PC-9 (cell line): ENCODE data around the gene TP53BP2. TPM values are rescaled to one million over a fixed set of nuclear protein-coding genes. Genes with fewer than 3 reads are reported as not detected.

ENCODE experiments used
- BruUV-seq: library from RNA; stranded (reverse); fragments of 400-500 nt; replicated peaks from 2 replicates; lab custom pipeline; 2021; lab: Mats Ljungman, UMichigan
- CTCF ChIA-PET: fragments of 300-600 bp; sonication (Branson Sonifier 250); formaldehyde crosslinking; loops from one replicate; lab custom pipeline; 2022; ENCODE audit warnings: antibody characterized with exemption; lab: Charles Lee
- POLR2A ChIA-PET: fragments of 300-600 bp; sonication (Branson Sonifier 250); formaldehyde crosslinking; loops from one replicate; lab custom pipeline; 2022; ENCODE audit warnings: antibody characterized with exemption; ENCODE audit not compliant: unreplicated experiment; lab: Charles Lee
- DNase-seq, 2 experiments: peaks; one replicate each; pipeline versions ENCODE4 v3.0.0 to v3.0.0-alpha.2; 2015 to 2022; ENCODE audit warnings: mixed read lengths in 1 of 2
- H2AFZ ChIP-seq: fragments of 200-600 bp; sonication (generic); 2 replicates; pipeline ENCODE4 v1.8.1; 2017; ENCODE audit warnings: antibody characterized with exemption
- H3F3A ChIP-seq: fragments of 200-600 bp; sonication (generic); 2 replicates; pipeline ENCODE4 v1.8.1; 2017; ENCODE audit warnings: antibody characterized with exemption, mild to moderate bottlenecking, low read depth; ENCODE audit not compliant: insufficient read depth
- H3K27ac ChIP-seq: fragments of 200-600 bp; sonication (generic); 2 replicates; pipeline ENCODE4 v1.6.1; 2016; ENCODE audit warnings: mixed run types
- H3K27me3 ChIP-seq: fragments of 200-600 bp; sonication (generic); 2 replicates; pipeline ENCODE4 v1.6.1; 2016; ENCODE audit warnings: low read depth, mixed run types; ENCODE audit not compliant: insufficient read depth
- H3K36me3 ChIP-seq: fragments of 200-600 bp; sonication (generic); 2 replicates; pipeline ENCODE4 v1.6.1; 2016; ENCODE audit warnings: low read depth, mixed run types
- H3K4me1 ChIP-seq: fragments of 200-600 bp; sonication (generic); replicated peaks from 2 replicates; pipeline ENCODE4 v1.6.1; 2016; ENCODE audit warnings: mixed run types; ENCODE audit not compliant: insufficient read depth
- H3K4me2 ChIP-seq: fragments of 200-600 bp; sonication (generic); 2 replicates; pipeline ENCODE4 v1.6.1; 2017; ENCODE audit warnings: mixed run types
- H3K4me3 ChIP-seq: fragments of 200-600 bp; sonication (generic); 2 replicates; pipeline ENCODE4 v1.6.1; 2016; ENCODE audit warnings: mixed run types
- H3K79me2 ChIP-seq: fragments of 200-600 bp; sonication (generic); 2 replicates; pipeline ENCODE4 v1.6.1; 2017; ENCODE audit warnings: low read depth, mixed run types
- H3K9me2 ChIP-seq: fragments of 200-600 bp; sonication (generic); 2 replicates; pipeline ENCODE4 v1.8.1; 2017; ENCODE audit warnings: mild to moderate bottlenecking; ENCODE audit not compliant: insufficient read depth
- H3K9me3 ChIP-seq: fragments of 200-600 bp; sonication (generic); 2 replicates; pipeline ENCODE4 v1.8.1; 2016; ENCODE audit warnings: low read depth; ENCODE audit not compliant: insufficient read depth
- H4K20me1 ChIP-seq: fragments of 200-600 bp; sonication (generic); 2 replicates; pipeline ENCODE4 v1.8.1; 2017; ENCODE audit not compliant: insufficient read depth
- EZH2 ChIP-seq: fragments of 200-600 bp; sonication (generic); IDR thresholded peaks from 2 replicates; pipeline ENCODE4 v1.8.0; 2017; ENCODE audit warnings: antibody characterized with exemption, low read depth
- intact Hi-C: fragments of 100-400 bp; cut with micrococcal nuclease; formaldehyde crosslinking; loops from one replicate; pipeline ENCODE4 v1.10.0; 2022; ENCODE audit not compliant: unreplicated experiment
- total RNA-seq: library from RNA; stranded (reverse); gene quantifications from 2 replicates; pipeline ENCODE4 v1.2.3, GENCODE V29; 2021
- TF ChIP-seq, protein P1 (sequence below): fragments of 200-600 bp; sonication (generic); conservative IDR thresholded peaks from 2 replicates; pipeline ENCODE4 v1.6.1; 2017; ENCODE audit warnings: mixed run types, antibody characterized with exemption, mild to moderate bottlenecking, moderate library complexity

Gene TP53BP2
- total RNA-seq, 1 experiment from 2014 or later = 63.1 TPM

DNA sequence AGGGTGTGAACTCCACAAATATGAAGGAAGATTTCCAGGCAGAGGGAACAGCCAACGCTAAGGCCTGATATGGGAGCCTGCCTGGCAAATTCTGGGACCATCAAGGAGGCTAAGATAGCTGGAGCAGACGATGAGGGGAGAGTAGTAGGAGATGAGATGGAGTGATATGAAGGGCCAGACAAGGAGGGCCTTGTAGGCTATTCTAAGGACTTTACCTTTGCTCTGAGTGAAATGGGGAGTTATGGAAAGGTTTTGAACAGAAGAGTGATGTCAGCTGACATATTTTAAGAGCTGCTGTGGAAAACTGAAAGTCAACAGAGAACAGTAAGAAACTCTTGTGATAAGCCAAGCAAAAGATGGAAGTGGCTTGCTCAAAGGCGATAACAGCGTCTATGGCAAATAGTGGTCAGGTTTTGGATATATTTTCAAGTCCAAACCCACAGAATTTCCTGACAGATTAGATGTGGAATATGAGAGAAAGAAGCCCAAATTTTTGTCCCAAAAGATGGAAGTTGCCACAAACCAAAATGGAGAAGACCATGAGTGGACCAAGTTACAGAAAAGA is 2.1 kb upstream of the TP53BP2 start:
- no peaks in the 10 kb centered on the region for H3K9me2 ChIP-seq
- H2AFZ ChIP-seq = no peak overlapping the region; the same call in 1 of the 2 replicates
- peaks cover 35% of the 10 kb centered on the region for H3K79me2 ChIP-seq
- no peak overlapping the region for H3K4me2 ChIP-seq
- H3F3A ChIP-seq = peaks cover 20% of the 10 kb centered on the region
- no peaks in the 10 kb centered on the region for H3K27me3 ChIP-seq
- H4K20me1 ChIP-seq = peaks cover 12% of the 10 kb centered on the region
- TF ChIP-seq EZH2 = no peak
- TF ChIP-seq, protein P1, sequence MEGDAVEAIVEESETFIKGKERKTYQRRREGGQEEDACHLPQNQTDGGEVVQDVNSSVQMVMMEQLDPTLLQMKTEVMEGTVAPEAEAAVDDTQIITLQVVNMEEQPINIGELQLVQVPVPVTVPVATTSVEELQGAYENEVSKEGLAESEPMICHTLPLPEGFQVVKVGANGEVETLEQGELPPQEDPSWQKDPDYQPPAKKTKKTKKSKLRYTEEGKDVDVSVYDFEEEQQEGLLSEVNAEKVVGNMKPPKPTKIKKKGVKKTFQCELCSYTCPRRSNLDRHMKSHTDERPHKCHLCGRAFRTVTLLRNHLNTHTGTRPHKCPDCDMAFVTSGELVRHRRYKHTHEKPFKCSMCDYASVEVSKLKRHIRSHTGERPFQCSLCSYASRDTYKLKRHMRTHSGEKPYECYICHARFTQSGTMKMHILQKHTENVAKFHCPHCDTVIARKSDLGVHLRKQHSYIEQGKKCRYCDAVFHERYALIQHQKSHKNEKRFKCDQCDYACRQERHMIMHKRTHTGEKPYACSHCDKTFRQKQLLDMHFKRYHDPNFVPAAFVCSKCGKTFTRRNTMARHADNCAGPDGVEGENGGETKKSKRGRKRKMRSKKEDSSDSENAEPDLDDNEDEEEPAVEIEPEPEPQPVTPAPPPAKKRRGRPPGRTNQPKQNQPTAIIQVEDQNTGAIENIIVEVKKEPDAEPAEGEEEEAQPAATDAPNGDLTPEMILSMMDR = no peak
- ChIA-PET CTCF (no interaction called here), POLR2A (no interaction called here)
- no peak for DNase-seq
- no TSS peak for BruUV-seq
- H3K9me3 ChIP-seq = no peaks in the 10 kb centered on the region; the same call in 1 of the 2 replicates
- H3K4me3 ChIP-seq = no peak overlapping the region
- H3K36me3 ChIP-seq = no peaks in the 10 kb centered on the region
- H3K4me1 ChIP-seq = peaks cover 28% of the 10 kb centered on the region
- H3K27ac ChIP-seq = no peak overlapping the region
- intact Hi-C loops = loop anchor here (2.0 kb wide), 1 partner anchor 29 kb away; no protein-coding TSS in a partner anchor

DNA sequence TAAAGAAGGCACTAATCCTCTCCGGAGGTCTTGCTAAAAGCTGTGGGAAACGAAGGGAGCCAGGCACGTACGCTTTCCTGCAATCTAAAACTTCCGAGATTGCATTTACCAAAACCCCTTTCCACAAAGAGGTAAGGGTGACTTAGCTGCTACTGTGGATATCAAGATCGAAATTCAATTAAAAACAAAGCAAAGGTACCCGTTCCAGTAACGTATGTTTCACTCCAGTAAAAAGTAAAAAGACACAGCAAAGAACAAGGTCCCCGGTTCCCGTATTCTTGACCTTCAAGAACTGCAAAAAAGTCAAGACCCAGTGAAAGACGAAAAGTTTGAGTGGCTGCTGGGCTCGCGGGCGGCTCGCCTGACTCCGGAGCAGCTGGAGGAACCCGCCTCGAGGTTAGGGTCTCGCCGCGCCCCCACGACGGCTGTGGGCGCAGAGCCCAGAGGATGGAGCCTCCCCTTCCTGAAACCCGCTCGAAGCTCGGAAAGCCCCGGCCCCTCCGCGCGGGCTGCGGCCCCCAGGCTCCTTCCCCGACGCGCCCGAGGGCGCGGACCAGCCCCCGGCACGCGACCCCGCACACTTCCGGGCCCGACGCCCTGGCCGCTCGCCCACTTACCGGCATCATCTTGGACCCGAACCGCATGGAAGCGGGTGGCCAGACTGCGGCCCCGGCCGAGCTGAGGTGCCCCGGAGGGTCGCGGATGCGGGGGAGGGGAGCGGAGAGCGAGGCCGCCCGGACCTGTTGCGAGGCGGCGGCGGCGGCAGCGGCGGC is 524 bp downstream of the TP53BP2 start:
- intact Hi-C loops = loop anchor here (1.0 to 2.0 kb wide), 2 partner anchors 8 to 138 kb away; no protein-coding TSS in a partner anchor
- CTCF ChIA-PET = interaction anchor here (0.7 to 1.1 kb wide), 2 partner anchors 8 to 14 kb away, joined by 3 to 4 read pairs; no protein-coding TSS in a partner anchor
- TF ChIP-seq, protein P1 = no peak
- TF ChIP-seq EZH2 = no peak
- Histone ChIP-seq H3K4me2 (peak overlapping the region; percentile 83), H3K27ac (peak overlapping the region; percentile 95), H3K36me3 (no peaks in the 10 kb centered on the region; the same call in 1 of the 2 replicates), H3F3A (peaks cover 16% of the 10 kb centered on the region; the same call in 1 of the 2 replicates), H3K27me3 (no peaks in the 10 kb centered on the region), H3K4me1 (peaks cover 44% of the 10 kb centered on the region), H2AFZ (peak overlapping the region; percentile 83), H3K9me2 (no peaks in the 10 kb centered on the region), H4K20me1 (peaks cover 20% of the 10 kb centered on the region), H3K79me2 (peaks cover 61% of the 10 kb centered on the region), H3K4me3 (peak overlapping the region; percentile 72), H3K9me3 (no peaks in the 10 kb centered on the region; the same call in 1 of the 2 replicates)
- POLR2A ChIA-PET = interaction anchor here (0.5 to 0.8 kb wide), 7 partner anchors 15 to 1902 kb away, joined by 3 to 12 read pairs (median 6); no protein-coding TSS in a partner anchor
- no TSS peak for BruUV-seq
- DNase-seq = peak in 1 of 2 experiments; percentile 52

DNA sequence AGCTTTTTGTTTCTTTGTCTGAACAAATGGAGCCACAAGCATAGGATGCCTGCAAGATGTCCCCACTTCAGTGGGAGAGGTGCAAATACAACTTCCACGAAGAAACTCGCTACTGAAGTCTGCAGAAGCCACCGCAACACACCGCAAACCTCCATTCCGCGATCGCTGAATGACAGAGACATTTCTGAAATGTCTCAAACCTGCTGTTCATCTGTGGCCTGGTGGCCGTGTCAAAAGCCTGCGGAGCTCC is 1.0 kb downstream of the TP53BP2 start:
- H3K4me3 ChIP-seq = peak overlapping the region; percentile 72
- H3F3A ChIP-seq = peaks cover 16% of the 10 kb centered on the region; the same call in 1 of the 2 replicates
- H2AFZ ChIP-seq = no peak overlapping the region
- H4K20me1 ChIP-seq = peaks cover 22% of the 10 kb centered on the region
- CTCF ChIA-PET = interaction anchor here (0.7 kb wide), 1 partner anchor 13 kb away, joined by 4 read pairs; no protein-coding TSS in a partner anchor
- no peak for DNase-seq
- H3K4me1 ChIP-seq = peaks cover 44% of the 10 kb centered on the region
- H3K27me3 ChIP-seq = no peaks in the 10 kb centered on the region
- peaks cover 67% of the 10 kb centered on the region for H3K79me2 ChIP-seq
- TF ChIP-seq, protein P1 = no peak
- no peak for TF ChIP-seq EZH2
- BruUV-seq = TSS peak; percentile 51
- peak overlapping the region; percentile 95 for H3K27ac ChIP-seq
- intact Hi-C loops = loop anchor here (1.0 to 2.0 kb wide), 2 partner anchors 7 to 138 kb away; no protein-coding TSS in a partner anchor
- H3K36me3 ChIP-seq = no peaks in the 10 kb centered on the region; the same call in 1 of the 2 replicates
- H3K9me3 ChIP-seq = no peaks in the 10 kb centered on the region; the same call in 1 of the 2 replicates
- POLR2A ChIA-PET = interaction anchor here (0.6 to 0.8 kb wide), 4 partner anchors 16 to 73 kb away, joined by 3 to 6 read pairs (median 6); no protein-coding TSS in a partner anchor
- no peaks in the 10 kb centered on the region for H3K9me2 ChIP-seq
- H3K4me2 ChIP-seq = peak overlapping the region; percentile 83
